SK-N-SH (cell line): Measurements from ENCODE around the gene SERPINC1. TPM values are rescaled to one million over a fixed set of nuclear protein-coding genes. Genes with fewer than 3 reads are reported as not detected.
"Not testable (repeated sequence)": the region's sequence is repeated elsewhere in the genome, so short reads cannot be mapped to it uniquely, and the experiment has no call there.

ENCODE experiments used
- CTCF ChIA-PET: fragments of 300-600, 350-600 bp; formaldehyde crosslinking; extraction: SDS; loops from one replicate; lab custom pipeline; 2021; lab: Yijun Ruan, JAX
- POLR2A ChIA-PET: fragments of 350-600 bp; sonication (Branson Sonifier 250); formaldehyde crosslinking; extraction: SDS; loops from one replicate; lab custom pipeline; 2020; ENCODE audit warnings: antibody characterized with exemption, inconsistent platforms; lab: Yijun Ruan, JAX
- DNase-seq: peaks from one replicate; pipeline ENCODE4 v3.0.0; 2012
- H2AFZ ChIP-seq: fragments of 200-600 bp; sonication (generic); 2 replicates; pipeline ENCODE4 v1.8.1; 2016; ENCODE audit warnings: antibody characterized with exemption, mild to moderate bottlenecking, low read depth
- H3F3A ChIP-seq: fragments of 200-600 bp; sonication (generic); replicated peaks from 2 replicates; pipeline ENCODE3; 2016; ENCODE audit warnings: antibody characterized with exemption, mild to moderate bottlenecking; ENCODE audit not compliant: insufficient read depth
- H3K27ac ChIP-seq, 2 experiments: fragments of 200-500 bp in 1 of 2; fragments of 200-600 bp in 1 of 2; sonication (Bioruptor generic) in 1 of 2; sonication (generic), shearing (Covaris generic) in 1 of 2; 2 replicates each; pipeline versions ENCODE4 v1.5.1 to v1.6.1; 2014 to 2016; ENCODE audit warnings: low read depth in 2 of 2, inconsistent platforms in 1 of 2, low read length in 1 of 2, mild to moderate bottlenecking in 1 of 2, mixed read lengths in 1 of 2
- H3K27me3 ChIP-seq: fragments of 200-600 bp; sonication (generic), shearing (Covaris generic); 2 replicates; pipeline ENCODE4 v1.6.1; 2016; ENCODE audit warnings: mixed run types; ENCODE audit not compliant: insufficient read depth
- H3K36me3 ChIP-seq, 2 experiments: fragments of 200-500 bp in 1 of 2; fragments of 200-600 bp in 1 of 2; sonication (Bioruptor generic) in 1 of 2; sonication (generic) in 1 of 2; replicated peaks in 1 of 2; 2 replicates each; pipeline versions ENCODE3 to v1.5.1; 2014 to 2016; ENCODE audit warnings: low read length in 1 of 2, mild to moderate bottlenecking in 1 of 2; ENCODE audit not compliant: insufficient read depth in 2 of 2, control insufficient read depth in 1 of 2
- H3K4me1 ChIP-seq, 2 experiments: fragments of 200-500 bp in 1 of 2; fragments of 200-600 bp in 1 of 2; sonication (Bioruptor generic) in 1 of 2; sonication (generic), shearing (Covaris generic) in 1 of 2; 2 replicates each; pipeline versions ENCODE4 v1.5.1 to v1.6.1; 2014 to 2016; ENCODE audit warnings: low read depth in 1 of 2, low read length in 1 of 2, mixed run types in 1 of 2; ENCODE audit not compliant: insufficient read depth in 2 of 2, control insufficient read depth in 1 of 2
- H3K4me2 ChIP-seq: fragments of 200-600 bp; sonication (generic), shearing (Covaris generic); 2 replicates; pipeline ENCODE4 v1.6.1; 2017; ENCODE audit warnings: mixed run types
- H3K4me3 ChIP-seq, 2 experiments: fragments of 200-500 bp in 1 of 2; fragments of 200-600 bp in 1 of 2; sonication (Bioruptor generic) in 1 of 2; sonication (generic), shearing (Covaris generic) in 1 of 2; 2 replicates each; pipeline versions ENCODE4 v1.5.1 to v1.8.1; 2014 to 2016; ENCODE audit warnings: low read depth in 2 of 2, inconsistent platforms in 1 of 2, low read length in 1 of 2, mild to moderate bottlenecking in 1 of 2, mixed read lengths in 1 of 2, moderate library complexity in 1 of 2
- H3K79me2 ChIP-seq: fragments of 200-600 bp; sonication (generic); 2 replicates; pipeline ENCODE4 v1.8.1; 2017; ENCODE audit warnings: mild to moderate bottlenecking; ENCODE audit not compliant: insufficient read depth
- H3K9ac ChIP-seq: fragments of 200-600 bp; sonication (generic); 2 replicates; pipeline ENCODE4 v1.6.1; 2017; ENCODE audit warnings: mixed run types
- H3K9me2 ChIP-seq: fragments of 200-600 bp; sonication (generic); 2 replicates; pipeline ENCODE4 v1.6.1; 2017; ENCODE audit warnings: mixed run types
- H3K9me3 ChIP-seq: fragments of 200-600 bp; sonication (generic); 2 replicates; pipeline ENCODE4 v1.6.1; 2017; ENCODE audit warnings: mixed run types, mild to moderate bottlenecking, moderate library complexity
- H4K20me1 ChIP-seq: fragments of 200-600 bp; sonication (generic); 2 replicates; pipeline ENCODE4 v1.6.1; 2017; ENCODE audit warnings: mild to moderate bottlenecking, mixed run types; ENCODE audit not compliant: insufficient read depth
- CHD2 ChIP-seq: fragments of 150-350 bp; IDR thresholded peaks from 2 replicates; pipeline ENCODE4 v1.6.1; 2018; ENCODE audit warnings: low read length; ENCODE audit not compliant: partially characterized antibody
- ELF1 ChIP-seq: IDR thresholded peaks from 2 replicates; pipeline ENCODE4 v1.4.0; 2012
- EP300 ChIP-seq, 2 experiments: IDR thresholded peaks; 2 replicates each; pipeline versions ENCODE4 v1.4.0 to v1.6.1; 2012; ENCODE audit warnings: borderline replicate concordance in 1 of 2, low read depth in 1 of 2, low read length in 1 of 2
- EZH2phosphoT487 ChIP-seq: fragments of 200-600 bp; sonication (generic); IDR thresholded peaks from 2 replicates; pipeline ENCODE4 v1.6.1; 2017; ENCODE audit warnings: low read depth, mixed run types, mild to moderate bottlenecking, antibody characterized with exemption, moderate library complexity, borderline replicate concordance
- FOSL2 ChIP-seq: IDR thresholded peaks from 2 replicates; pipeline ENCODE4 v1.4.0; 2012; ENCODE audit warnings: low read depth, mild to moderate bottlenecking, moderate library complexity, borderline replicate concordance
- FOXJ3 ChIP-seq: sonication (generic); formaldehyde crosslinking; IDR thresholded peaks from 2 replicates; pipeline ENCODE4 v1.5.1; 2020; ENCODE audit warnings: mild to moderate bottlenecking, missing genetic modification reagents
- FOXM1 ChIP-seq: IDR thresholded peaks from 2 replicates; pipeline ENCODE4 v1.4.0; 2012; ENCODE audit warnings: low read depth, mild to moderate bottlenecking
- GABPA ChIP-seq: IDR thresholded peaks from 2 replicates; pipeline ENCODE4 v1.4.0; 2012; ENCODE audit warnings: low read depth, mild to moderate bottlenecking
- JUND ChIP-seq: IDR thresholded peaks from 2 replicates; pipeline ENCODE4 v1.4.0; 2012
- MEF2A ChIP-seq: IDR thresholded peaks from 2 replicates; pipeline ENCODE4 v1.4.0; 2012; ENCODE audit warnings: low read depth, borderline replicate concordance
- MXI1 ChIP-seq: IDR thresholded peaks from 2 replicates; pipeline ENCODE4 v1.6.1; 2012; ENCODE audit warnings: mild to moderate bottlenecking, low read depth, low read length, improper control_type of control experiment
- NFIC ChIP-seq: IDR thresholded peaks from 2 replicates; pipeline ENCODE4 v1.4.0; 2012; ENCODE audit warnings: borderline replicate concordance
- NRF1 ChIP-seq: IDR thresholded peaks from 2 replicates; pipeline ENCODE4 v1.6.1; 2012; ENCODE audit warnings: low read depth, mild to moderate bottlenecking, low read length
- PBX3 ChIP-seq: IDR thresholded peaks from 2 replicates; pipeline ENCODE4; 2012
- POLR2AphosphoS5 ChIP-seq: IDR thresholded peaks from 2 replicates; pipeline ENCODE4 v1.6.1; 2012; ENCODE audit warnings: low read depth, low read length
- RFX5 ChIP-seq: IDR thresholded peaks from 2 replicates; pipeline ENCODE4 v1.6.1; 2012; ENCODE audit warnings: mild to moderate bottlenecking, improper control_type of control experiment, low read length
- SIN3A ChIP-seq: IDR thresholded peaks from 2 replicates; pipeline ENCODE4 v1.6.1; 2012; ENCODE audit warnings: low read depth, mild to moderate bottlenecking, low read length, moderate library complexity, borderline replicate concordance
- SMC3 ChIP-seq: IDR thresholded peaks from 2 replicates; pipeline ENCODE4 v1.6.1; 2012; ENCODE audit warnings: low read depth, low read length, improper control_type of control experiment
- TCF12 ChIP-seq: IDR thresholded peaks from 2 replicates; pipeline ENCODE4 v1.4.0; 2012
- TEAD4 ChIP-seq: IDR thresholded peaks from 2 replicates; pipeline ENCODE4 v1.4.0; 2012; ENCODE audit warnings: mild to moderate bottlenecking, borderline replicate concordance; ENCODE audit not compliant: insufficient read depth
- USF1 ChIP-seq: IDR thresholded peaks from 2 replicates; pipeline ENCODE4 v1.4.0; 2012; ENCODE audit warnings: low read depth, borderline replicate concordance
- YY1 ChIP-seq: IDR thresholded peaks from 2 replicates; pipeline ENCODE4 v1.4.0; 2012; ENCODE audit warnings: low read depth, mild to moderate bottlenecking
- WGBS: methylation state at CpG from one replicate; pipeline ENCODE4 v1.1.6; 2017; ENCODE audit warnings: low lambda C conversion rate; 5-methylcytosine and 5-hydroxymethylcytosine counted together
- polyA plus RNA-seq, 3 experiments: library from polyadenylated mRNA; depleted of rRNA; stranded (reverse); fragments of >200 nt; gene quantifications; 2 replicates each; pipeline ENCODE4 v1.2.3, GENCODE V29; 2012
- TF ChIP-seq, protein P1 (sequence below): IDR thresholded peaks from 2 replicates; pipeline ENCODE4 v1.4.0; 2012; ENCODE audit warnings: low read depth

The SERPINC1 gene
- polyA plus RNA-seq, 1 of the 3 experiments (the other 2 are of a cell fraction), result 0.08 TPM

DNA sequence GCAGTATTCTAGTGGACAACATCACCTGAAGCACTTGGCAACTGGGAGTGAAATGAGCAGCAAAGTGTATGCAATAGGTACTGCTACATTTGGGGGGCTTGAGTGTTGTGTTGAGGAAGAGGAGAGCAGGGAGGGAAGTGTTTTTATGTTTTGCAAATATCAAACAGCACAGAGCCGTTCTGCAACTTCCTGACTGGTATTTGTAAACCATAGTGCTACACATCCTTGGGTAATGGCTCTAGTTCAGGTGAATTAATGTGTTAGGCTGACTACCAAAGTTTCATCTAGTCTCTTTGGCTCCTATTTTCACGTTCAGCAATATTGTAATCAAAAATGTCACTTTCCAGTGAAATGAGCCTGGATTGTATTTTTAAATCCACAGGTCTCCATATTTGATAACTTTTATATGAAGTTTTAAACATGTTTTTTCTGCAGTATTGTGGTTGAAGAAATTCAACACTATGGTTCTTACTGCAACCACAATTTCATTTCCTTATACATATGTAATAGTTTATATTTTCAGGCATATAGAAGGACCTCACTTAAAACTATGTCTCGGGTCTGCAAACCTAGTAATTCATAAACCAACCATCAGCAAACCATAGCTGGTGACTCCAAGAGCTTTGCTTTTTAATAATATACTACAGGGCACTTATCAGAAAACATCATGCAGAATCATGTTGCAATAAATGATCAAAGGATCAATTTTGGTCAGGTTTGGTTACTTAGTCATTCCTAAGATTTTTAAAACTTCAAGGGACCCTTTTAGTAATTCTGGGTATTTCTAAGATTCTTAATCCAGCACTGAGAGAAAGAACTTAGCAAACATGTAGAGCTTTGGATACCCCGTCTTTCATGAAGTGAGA lies 30.1 kb downstream of the SERPINC1 start:
- Histone ChIP-seq H4K20me1 (no peaks in the 10 kb centered on the region), H3K27ac (no peak overlapping the region), H3K36me3 (peaks cover 38 to 51% of the 10 kb centered on the region in 2 experiments), H3F3A (no peaks in the 10 kb centered on the region), H3K4me2 (no peak overlapping the region), H2AFZ (no peak overlapping the region), H3K9me3 (no peaks in the 10 kb centered on the region)
- ChIA-PET CTCF (no interaction called here), POLR2A (interaction anchor here (1.5 kb wide), 1 partner anchor 19 kb away, joined by 5 read pairs; the partner anchor contains the start of gene ZBTB37)
- TF ChIP-seq PBX3 (no peak), NFIC (no peak), RFX5 (no peak), ELF1 (no peak), CHD2 (no peak), EZH2phosphoT487 (no peak), MXI1 (no peak), YY1 (no peak), SIN3A (no peak), TEAD4 (no peak), NRF1 (no peak), FOSL2 (no peak), POLR2AphosphoS5 (no peak), TCF12 (no peak), MEF2A (no peak), JUND (no peak), FOXM1 (no peak), FOXJ3 (CRISPR knock-in tag) (no peak), GABPA (no peak)
- TF ChIP-seq, protein P1, sequence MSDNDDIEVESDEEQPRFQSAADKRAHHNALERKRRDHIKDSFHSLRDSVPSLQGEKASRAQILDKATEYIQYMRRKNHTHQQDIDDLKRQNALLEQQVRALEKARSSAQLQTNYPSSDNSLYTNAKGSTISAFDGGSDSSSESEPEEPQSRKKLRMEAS, result no peak
- TF ChIP-seq, all 33 proteins: peak for 0
- Histone ChIP-seq H3K9ac (no peak overlapping the region), H3K9me2 (no peaks in the 10 kb centered on the region), H3K4me1 (no peaks in the 10 kb centered on the region), H3K27me3 (no peaks in the 10 kb centered on the region), H3K79me2 (peaks cover 3% of the 10 kb centered on the region; the same call in 1 of the 2 replicates), H3K4me3 (no peak overlapping the region)
- WGBS, result 88% methylated on average over 4 of the region's 4 CpGs
- DNase-seq, result no peak

GRCh38 chr1:173884701-173885100 lies 32.4 kb downstream of the SERPINC1 start:
- H3K9ac ChIP-seq, result no peak overlapping the region
- 93% methylated on average over 5 of the region's 5 CpGs for WGBS
- H4K20me1 ChIP-seq, result no peaks in the 10 kb centered on the region
- H3K27me3 ChIP-seq, result no peaks in the 10 kb centered on the region
- H3K4me2 ChIP-seq, result no peak overlapping the region
- H2AFZ ChIP-seq, result no peak overlapping the region
- DNase-seq, result no peak
- ChIA-PET CTCF (no interaction called here), POLR2A (no interaction called here)
- H3K79me2 ChIP-seq, result peaks cover 3% of the 10 kb centered on the region; the same call in 1 of the 2 replicates
- no peak overlapping the region for H3K27ac ChIP-seq
- H3K9me2 ChIP-seq, result no peaks in the 10 kb centered on the region
- no peak overlapping the region for H3K4me3 ChIP-seq
- TF ChIP-seq SMC3 (no peak), USF1 (no peak), EP300 (IDR thresholded peaks at IDR 0.05; ENCODE audit: borderline replicate concordance in 1 of 2, low read depth in 1 of 2, low read length in 1 of 2) (no peak)
- TF ChIP-seq, all 33 proteins: peak for 0
- Histone ChIP-seq H3K9me3 (no peaks in the 10 kb centered on the region), H3K4me1 (no peaks in the 10 kb centered on the region), H3K36me3 (peaks cover 41 to 49% of the 10 kb centered on the region in 2 experiments), H3F3A (no peaks in the 10 kb centered on the region)

DNA sequence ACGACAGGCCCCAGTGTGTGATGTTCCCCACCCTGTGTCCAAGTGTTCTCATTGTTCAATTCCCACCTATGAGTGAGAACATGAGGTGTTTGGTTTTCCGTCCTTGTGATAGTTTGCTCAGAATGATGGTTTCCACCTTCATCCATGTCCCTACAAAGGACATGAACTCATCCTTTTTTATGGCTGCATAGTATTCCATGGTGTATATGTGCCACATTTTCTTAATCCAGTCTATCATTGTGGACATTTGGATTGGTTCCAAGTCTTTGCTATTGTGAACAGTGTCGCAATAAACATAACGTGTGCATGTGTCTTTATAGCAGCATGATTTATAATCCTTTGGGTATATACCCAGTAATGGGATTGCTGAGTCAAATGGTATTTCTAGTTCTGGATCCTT lies 36.0 kb downstream of the SERPINC1 start:
- 89% methylated on average over 4 of the region's 4 CpGs for WGBS
- H3K9ac ChIP-seq, H2AFZ ChIP-seq, H3K9me3 ChIP-seq, CTCF ChIA-PET, DNase-seq, H3K4me1 ChIP-seq, H3K27ac ChIP-seq, H3K79me2 ChIP-seq, POLR2A ChIA-PET, H3K9me2 ChIP-seq, H3K27me3 ChIP-seq, H3K4me2 ChIP-seq, H4K20me1 ChIP-seq, H3K4me3 ChIP-seq, H3F3A ChIP-seq: not testable (repeated sequence)
- peaks cover 34 to 48% of the 10 kb centered on the region in 2 experiments for H3K36me3 ChIP-seq
